HCT116 (cell line): ENCODE measurements around the gene METTL21C. TPM values are rescaled to one million over a fixed set of nuclear protein-coding genes. Genes with fewer than 3 reads are reported as not detected.

Source experiments
- ATAC-seq: fragments of 200-7000 bp; cut with Tn5 transposase; 2 replicates; pipeline ENCODE4 v1.9.1; 2020; ENCODE audit warnings: mild to moderate bottlenecking, moderate library complexity
- BruUV-seq: library from RNA; stranded (reverse); fragments of 400-500 nt; replicated peaks from 2 replicates; lab custom pipeline; 2021; lab: Mats Ljungman, UMichigan
- CTCF ChIA-PET: fragments of 300-600 bp; sonication (Branson Sonifier 250); formaldehyde crosslinking; loops from one replicate; lab custom pipeline; 2021; ENCODE audit warnings: antibody characterized with exemption; lab: Charles Lee
- POLR2A ChIA-PET: fragments of 300-600, 350-600 bp; sonication (Branson Sonifier 250); formaldehyde crosslinking; loops from one replicate; lab custom pipeline; 2021; ENCODE audit warnings: antibody characterized with exemption; lab: Charles Lee
- RAD21 ChIA-PET, 2 experiments: fragments of 300-600 bp; sonication (Branson Sonifier 250); formaldehyde crosslinking; loops; one replicate each; lab custom pipeline; 2023; ENCODE audit warnings: low total read pairs in 2 of 2; ENCODE audit not compliant: uncharacterized antibody in 2 of 2, unreplicated experiment in 2 of 2, low non-redundant PET in 1 of 2; lab: Charles Lee
- DNase-seq: peaks from one replicate; pipeline ENCODE4 v3.0.0-alpha.2; 2010; ENCODE audit warnings: low read depth, low spot score
- H2AFZ ChIP-seq: fragments of 200-600 bp; shearing (Covaris generic), sonication (generic); 2 replicates; pipeline ENCODE4 v1.6.1; 2017; ENCODE audit warnings: low read depth, mixed run types, mixed read lengths, antibody characterized with exemption, low read length; ENCODE audit not compliant: poor library complexity, severe bottlenecking
- H3K27ac ChIP-seq: 2 replicates; pipeline ENCODE4 v1.5.1; 2012; ENCODE audit warnings: low read depth, low read length
- H3K27me3 ChIP-seq: fragments of 200-600 bp; sonication (generic); 2 replicates; pipeline ENCODE4 v1.6.1; 2016; ENCODE audit warnings: mixed run types, low read length, mixed read lengths; ENCODE audit not compliant: insufficient read depth
- H3K36me3 ChIP-seq, 2 experiments: fragments of 200-500 bp in 1 of 2; fragments of 200-600 bp in 1 of 2; sonication (Bioruptor generic) in 1 of 2; sonication (generic) in 1 of 2; 2 replicates each; pipeline versions ENCODE4 v1.5.1 to v1.6.1; 2014 to 2016; ENCODE audit warnings: low read length in 2 of 2, inconsistent platforms in 1 of 2, mixed read lengths in 1 of 2, mixed run types in 1 of 2; ENCODE audit not compliant: insufficient read depth in 2 of 2, control insufficient read depth in 1 of 2
- H3K4me1 ChIP-seq, 2 experiments: fragments of 200-600 bp in 1 of 2; sonication (generic) in 1 of 2; 2 replicates each; pipeline versions ENCODE4 v1.5.1 to v1.6.1; 2012 to 2017; ENCODE audit warnings: low read length in 2 of 2, inconsistent platforms in 1 of 2, mild to moderate bottlenecking in 1 of 2, mixed read lengths in 1 of 2, mixed run types in 1 of 2, moderate library complexity in 1 of 2; ENCODE audit not compliant: insufficient read depth in 2 of 2, control insufficient read depth in 1 of 2
- H3K4me2 ChIP-seq: fragments of 200-600 bp; sonication (generic); 2 replicates; pipeline ENCODE4 v1.6.1; 2017; ENCODE audit warnings: mixed run types, low read length, mixed read lengths
- H3K4me3 ChIP-seq, 2 experiments: fragments of 200-600 bp in 1 of 2; sonication (generic) in 1 of 2; replicated peaks in 1 of 2; 2 replicates each; pipeline ENCODE4 v1.5.1; 2011 to 2016; ENCODE audit warnings: low read length in 2 of 2, control low read depth in 1 of 2, low read depth in 1 of 2, mild to moderate bottlenecking in 1 of 2, mixed read lengths in 1 of 2, mixed run types in 1 of 2
- H3K79me2 ChIP-seq: fragments of 200-600 bp; sonication (generic); 2 replicates; pipeline ENCODE4 v1.6.1; 2017; ENCODE audit warnings: mild to moderate bottlenecking, mixed run types, low read length, moderate library complexity, mixed read lengths; ENCODE audit not compliant: insufficient read depth
- H3K9ac ChIP-seq: fragments of 200-600 bp; sonication (generic); 2 replicates; pipeline ENCODE4 v1.6.1; 2016; ENCODE audit warnings: low read length, mixed read lengths
- H3K9me2 ChIP-seq: fragments of 200-600 bp; sonication (generic), shearing (Covaris generic); 2 replicates; pipeline ENCODE4 v1.6.1; 2017; ENCODE audit warnings: mixed run types, mild to moderate bottlenecking, moderate library complexity; ENCODE audit not compliant: insufficient read depth
- H3K9me3 ChIP-seq, 2 experiments: fragments of 200-500 bp in 1 of 2; fragments of 200-600 bp in 1 of 2; sonication (Bioruptor generic) in 1 of 2; sonication (generic) in 1 of 2; 2 replicates each; pipeline ENCODE4 v1.6.1; 2014 to 2017; ENCODE audit warnings: low read length in 2 of 2, mixed read lengths in 2 of 2, inconsistent platforms in 1 of 2, low read depth in 1 of 2, mild to moderate bottlenecking in 1 of 2, mixed run types in 1 of 2, moderate library complexity in 1 of 2; ENCODE audit not compliant: control insufficient read depth in 1 of 2, insufficient read depth in 1 of 2
- H4K20me1 ChIP-seq: fragments of 200-600 bp; sonication (generic), shearing (Covaris generic); 2 replicates; pipeline ENCODE4 v1.6.1; 2017; ENCODE audit warnings: mixed run types, mild to moderate bottlenecking, moderate library complexity; ENCODE audit not compliant: insufficient read depth
- ATF3 ChIP-seq: IDR thresholded peaks from 2 replicates; pipeline ENCODE4 v1.6.1; 2012
- CBX3 ChIP-seq: IDR thresholded peaks from 2 replicates; pipeline ENCODE4 v1.6.1; 2012; ENCODE audit warnings: low read depth
- CEBPB ChIP-seq: IDR thresholded peaks from 2 replicates; pipeline ENCODE4 v1.6.1; 2012; ENCODE audit warnings: low read depth
- EGR1 ChIP-seq: IDR thresholded peaks from 2 replicates; pipeline ENCODE4 v1.6.1; 2012; ENCODE audit warnings: low read depth
- ELF1 ChIP-seq: IDR thresholded peaks from 2 replicates; pipeline ENCODE4 v1.6.1; 2012; ENCODE audit warnings: low read depth, borderline replicate concordance
- EZH2 ChIP-seq: fragments of 200-600 bp; sonication (generic); IDR thresholded peaks from 2 replicates; pipeline ENCODE4 v1.6.1; 2017; ENCODE audit warnings: antibody characterized with exemption, mixed run types
- EZH2phosphoT487 ChIP-seq: fragments of 200-600 bp; IDR thresholded peaks from 2 replicates; pipeline ENCODE4 v1.6.1; 2018; ENCODE audit warnings: antibody characterized with exemption, borderline replicate concordance
- FOSL1 ChIP-seq: IDR thresholded peaks from 2 replicates; pipeline ENCODE4 v1.6.1; 2012; ENCODE audit warnings: low read depth
- JUND ChIP-seq: IDR thresholded peaks from 2 replicates; pipeline ENCODE4 v1.6.1; 2012
- POLR2A ChIP-seq: IDR thresholded peaks from 2 replicates; pipeline ENCODE4 v1.7.0; 2011; ENCODE audit warnings: borderline replicate concordance; ENCODE audit not compliant: insufficient read depth, insufficient read length; ENCODE audit errors: extremely low read depth
- POLR2AphosphoS5 ChIP-seq: IDR thresholded peaks from 2 replicates; pipeline ENCODE4 v1.6.1; 2011; ENCODE audit warnings: mild to moderate bottlenecking, low read depth, low read length, moderate library complexity
- RAD21 ChIP-seq: IDR thresholded peaks from 2 replicates; pipeline ENCODE4 v1.6.1; 2012; ENCODE audit warnings: low read depth, mild to moderate bottlenecking
- SIN3A ChIP-seq: IDR thresholded peaks from 2 replicates; pipeline ENCODE4 v1.6.1; 2012; ENCODE audit warnings: low read depth
- SP1 ChIP-seq: IDR thresholded peaks from 2 replicates; pipeline ENCODE4 v1.6.1; 2012; ENCODE audit warnings: low read depth
- SRF ChIP-seq: IDR thresholded peaks from 2 replicates; pipeline ENCODE4 v1.6.1; 2012; ENCODE audit warnings: low read depth
- TCF7L2 ChIP-seq: IDR thresholded peaks from 2 replicates; pipeline ENCODE4 v1.7.0; 2011; ENCODE audit warnings: borderline replicate concordance, inconsistent platforms; ENCODE audit not compliant: insufficient read depth, insufficient read length; ENCODE audit errors: extremely low read depth
- ZBTB33 ChIP-seq: IDR thresholded peaks from 2 replicates; pipeline ENCODE4 v1.6.1; 2011; ENCODE audit warnings: mild to moderate bottlenecking, low read length, moderate library complexity; ENCODE audit not compliant: insufficient replicate concordance; ENCODE audit errors: extremely low read depth
- ZFX ChIP-seq: fragments of 450-650 bp; IDR thresholded peaks from 2 replicates; pipeline ENCODE4 v1.6.1; 2017
- intact Hi-C: fragments of 100-400 bp; cut with micrococcal nuclease; formaldehyde crosslinking; loops from 2 replicates; pipeline ENCODE4 v1.10.0; 2022
- total RNA-seq: library from RNA; stranded (reverse); gene quantifications from one replicate; pipeline ENCODE4 v1.2.1, GENCODE V29; 2021; ENCODE audit not compliant: unreplicated experiment
- TF ChIP-seq, protein P1 (sequence below): IDR thresholded peaks from 2 replicates; pipeline ENCODE4 v1.6.1; 2012; ENCODE audit warnings: low read depth

METTL21C gene
- total RNA-seq, 1 experiment from 2014 or later: not detected

DNA sequence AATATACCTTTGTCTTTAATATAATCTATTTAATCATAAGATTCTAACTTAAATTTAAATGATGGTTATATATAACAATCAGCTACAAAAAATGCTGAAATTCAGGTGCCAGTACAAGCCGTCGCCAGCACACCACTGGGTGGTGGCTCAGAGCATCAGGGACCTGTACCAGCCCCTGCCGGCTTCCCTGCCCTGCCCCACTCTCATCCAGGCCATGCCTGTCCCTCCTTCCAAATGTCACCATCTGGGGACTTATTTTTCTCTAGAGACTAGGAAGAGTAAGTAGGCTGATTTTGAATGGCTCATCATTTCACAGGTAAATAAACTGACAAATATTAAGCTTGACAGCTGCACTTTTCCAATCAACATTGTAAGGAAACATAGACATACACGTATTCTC, 1.6 kb downstream of the METTL21C start:
- Histone ChIP-seq H3K27me3 (peaks cover 31% of the 10 kb centered on the region), H3K4me1 (no peaks in the 10 kb centered on the region), H3K9me2 (no peaks in the 10 kb centered on the region), H3K9ac (no peak overlapping the region), H3K9me3 (no peaks in the 10 kb centered on the region; a peak in 2 of 4 replicates), H3K4me2 (no peak overlapping the region), H2AFZ (no peak overlapping the region), H3K4me3 (no peak overlapping the region), H3K79me2 (no peaks in the 10 kb centered on the region), H3K36me3 (no peaks in the 10 kb centered on the region), H4K20me1 (no peaks in the 10 kb centered on the region), H3K27ac (no peak overlapping the region)
- DNase-seq: no peak
- ChIA-PET POLR2A (no interaction called here), RAD21 (no interaction called here), CTCF (no interaction called here)
- TF ChIP-seq, protein P1, sequence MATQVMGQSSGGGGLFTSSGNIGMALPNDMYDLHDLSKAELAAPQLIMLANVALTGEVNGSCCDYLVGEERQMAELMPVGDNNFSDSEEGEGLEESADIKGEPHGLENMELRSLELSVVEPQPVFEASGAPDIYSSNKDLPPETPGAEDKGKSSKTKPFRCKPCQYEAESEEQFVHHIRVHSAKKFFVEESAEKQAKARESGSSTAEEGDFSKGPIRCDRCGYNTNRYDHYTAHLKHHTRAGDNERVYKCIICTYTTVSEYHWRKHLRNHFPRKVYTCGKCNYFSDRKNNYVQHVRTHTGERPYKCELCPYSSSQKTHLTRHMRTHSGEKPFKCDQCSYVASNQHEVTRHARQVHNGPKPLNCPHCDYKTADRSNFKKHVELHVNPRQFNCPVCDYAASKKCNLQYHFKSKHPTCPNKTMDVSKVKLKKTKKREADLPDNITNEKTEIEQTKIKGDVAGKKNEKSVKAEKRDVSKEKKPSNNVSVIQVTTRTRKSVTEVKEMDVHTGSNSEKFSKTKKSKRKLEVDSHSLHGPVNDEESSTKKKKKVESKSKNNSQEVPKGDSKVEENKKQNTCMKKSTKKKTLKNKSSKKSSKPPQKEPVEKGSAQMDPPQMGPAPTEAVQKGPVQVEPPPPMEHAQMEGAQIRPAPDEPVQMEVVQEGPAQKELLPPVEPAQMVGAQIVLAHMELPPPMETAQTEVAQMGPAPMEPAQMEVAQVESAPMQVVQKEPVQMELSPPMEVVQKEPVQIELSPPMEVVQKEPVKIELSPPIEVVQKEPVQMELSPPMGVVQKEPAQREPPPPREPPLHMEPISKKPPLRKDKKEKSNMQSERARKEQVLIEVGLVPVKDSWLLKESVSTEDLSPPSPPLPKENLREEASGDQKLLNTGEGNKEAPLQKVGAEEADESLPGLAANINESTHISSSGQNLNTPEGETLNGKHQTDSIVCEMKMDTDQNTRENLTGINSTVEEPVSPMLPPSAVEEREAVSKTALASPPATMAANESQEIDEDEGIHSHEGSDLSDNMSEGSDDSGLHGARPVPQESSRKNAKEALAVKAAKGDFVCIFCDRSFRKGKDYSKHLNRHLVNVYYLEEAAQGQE: no peak
- TF ChIP-seq ZFX (no peak), RAD21 (no peak), EZH2 (no peak), SP1 (no peak), ATF3 (no peak), EGR1 (no peak), CEBPB (no peak), SRF (no peak), JUND (no peak), SIN3A (no peak), FOSL1 (no peak), ZBTB33 (no peak), CBX3 (no peak), EZH2phosphoT487 (no peak), POLR2AphosphoS5 (no peak), ELF1 (no peak), POLR2A (no peak), TCF7L2 (no peak)
- no TSS peak for BruUV-seq
- intact Hi-C loops: no loop called here
- ATAC-seq: no peak
